ENCODE measurements around the gene TBC1D1.
A peak's percentile ranks its signal among the peaks of the same experiment; 100 is the strongest.

Gene TBC1D1, protein sequence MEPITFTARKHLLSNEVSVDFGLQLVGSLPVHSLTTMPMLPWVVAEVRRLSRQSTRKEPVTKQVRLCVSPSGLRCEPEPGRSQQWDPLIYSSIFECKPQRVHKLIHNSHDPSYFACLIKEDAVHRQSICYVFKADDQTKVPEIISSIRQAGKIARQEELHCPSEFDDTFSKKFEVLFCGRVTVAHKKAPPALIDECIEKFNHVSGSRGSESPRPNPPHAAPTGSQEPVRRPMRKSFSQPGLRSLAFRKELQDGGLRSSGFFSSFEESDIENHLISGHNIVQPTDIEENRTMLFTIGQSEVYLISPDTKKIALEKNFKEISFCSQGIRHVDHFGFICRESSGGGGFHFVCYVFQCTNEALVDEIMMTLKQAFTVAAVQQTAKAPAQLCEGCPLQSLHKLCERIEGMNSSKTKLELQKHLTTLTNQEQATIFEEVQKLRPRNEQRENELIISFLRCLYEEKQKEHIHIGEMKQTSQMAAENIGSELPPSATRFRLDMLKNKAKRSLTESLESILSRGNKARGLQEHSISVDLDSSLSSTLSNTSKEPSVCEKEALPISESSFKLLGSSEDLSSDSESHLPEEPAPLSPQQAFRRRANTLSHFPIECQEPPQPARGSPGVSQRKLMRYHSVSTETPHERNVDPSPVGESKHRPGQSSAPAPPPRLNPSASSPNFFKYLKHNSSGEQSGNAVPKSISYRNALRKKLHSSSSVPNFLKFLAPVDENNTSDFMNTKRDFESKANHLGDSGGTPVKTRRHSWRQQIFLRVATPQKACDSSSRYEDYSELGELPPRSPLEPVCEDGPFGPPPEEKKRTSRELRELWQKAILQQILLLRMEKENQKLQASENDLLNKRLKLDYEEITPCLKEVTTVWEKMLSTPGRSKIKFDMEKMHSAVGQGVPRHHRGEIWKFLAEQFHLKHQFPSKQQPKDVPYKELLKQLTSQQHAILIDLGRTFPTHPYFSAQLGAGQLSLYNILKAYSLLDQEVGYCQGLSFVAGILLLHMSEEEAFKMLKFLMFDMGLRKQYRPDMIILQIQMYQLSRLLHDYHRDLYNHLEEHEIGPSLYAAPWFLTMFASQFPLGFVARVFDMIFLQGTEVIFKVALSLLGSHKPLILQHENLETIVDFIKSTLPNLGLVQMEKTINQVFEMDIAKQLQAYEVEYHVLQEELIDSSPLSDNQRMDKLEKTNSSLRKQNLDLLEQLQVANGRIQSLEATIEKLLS (N-terminal part only)

DNA sequence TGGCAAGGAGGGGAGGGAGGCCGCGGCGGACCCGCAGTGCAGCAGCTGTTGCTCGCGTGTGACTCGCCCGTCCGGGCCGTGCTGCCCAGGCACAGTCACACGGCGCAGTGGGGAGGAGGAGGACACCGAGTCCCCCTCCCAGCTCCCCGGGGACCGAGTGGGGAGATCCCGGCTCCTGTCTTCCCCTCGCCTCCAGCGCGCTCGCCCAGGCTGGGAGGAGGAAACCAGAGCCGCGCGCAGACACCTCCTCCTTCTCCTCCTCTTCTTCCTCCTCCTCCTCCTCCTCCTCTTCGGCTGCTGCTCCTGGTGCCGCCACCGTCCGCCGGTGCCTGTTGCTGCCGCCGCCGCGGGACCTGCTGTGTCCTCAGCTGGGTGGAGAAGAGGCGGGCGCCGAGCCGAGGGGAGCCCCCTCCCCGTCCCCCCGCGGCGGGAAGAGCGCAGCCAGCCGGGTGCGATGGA lies at the start of gene TBC1D1:
TBC1D1 (plus strand) TSS at position 284 of the 459 bp plus-strand sequence. CDS start 11,012 bp downstream, outside the sequence.
- peak within 1 kb of the TSS in 2 of 3 experiments; percentile 62 to 73 for H3K27ac Mint-ChIP-seq
- H3K36me3 Mint-ChIP-seq (ENCODE audit: low read depth): no peaks in the 10 kb centered on the region
- TF ChIP-seq, protein P1, sequence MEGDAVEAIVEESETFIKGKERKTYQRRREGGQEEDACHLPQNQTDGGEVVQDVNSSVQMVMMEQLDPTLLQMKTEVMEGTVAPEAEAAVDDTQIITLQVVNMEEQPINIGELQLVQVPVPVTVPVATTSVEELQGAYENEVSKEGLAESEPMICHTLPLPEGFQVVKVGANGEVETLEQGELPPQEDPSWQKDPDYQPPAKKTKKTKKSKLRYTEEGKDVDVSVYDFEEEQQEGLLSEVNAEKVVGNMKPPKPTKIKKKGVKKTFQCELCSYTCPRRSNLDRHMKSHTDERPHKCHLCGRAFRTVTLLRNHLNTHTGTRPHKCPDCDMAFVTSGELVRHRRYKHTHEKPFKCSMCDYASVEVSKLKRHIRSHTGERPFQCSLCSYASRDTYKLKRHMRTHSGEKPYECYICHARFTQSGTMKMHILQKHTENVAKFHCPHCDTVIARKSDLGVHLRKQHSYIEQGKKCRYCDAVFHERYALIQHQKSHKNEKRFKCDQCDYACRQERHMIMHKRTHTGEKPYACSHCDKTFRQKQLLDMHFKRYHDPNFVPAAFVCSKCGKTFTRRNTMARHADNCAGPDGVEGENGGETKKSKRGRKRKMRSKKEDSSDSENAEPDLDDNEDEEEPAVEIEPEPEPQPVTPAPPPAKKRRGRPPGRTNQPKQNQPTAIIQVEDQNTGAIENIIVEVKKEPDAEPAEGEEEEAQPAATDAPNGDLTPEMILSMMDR (IDR thresholded peaks at IDR 0.05; ENCODE audit: unreplicated experiment in 3 of 3): no peak
- H3K9me3 Mint-ChIP-seq: no peaks in the 10 kb centered on the region
- peaks cover 4% of the 10 kb centered on the region for H3K4me1 Mint-ChIP-seq
- H3K27me3 Mint-ChIP-seq (ENCODE audit: low read depth): peaks cover 84% of the 10 kb centered on the region
- H3K4me3 Mint-ChIP-seq: peak within 1 kb of the TSS; percentile 87 to 93 (median 92)

DNA sequence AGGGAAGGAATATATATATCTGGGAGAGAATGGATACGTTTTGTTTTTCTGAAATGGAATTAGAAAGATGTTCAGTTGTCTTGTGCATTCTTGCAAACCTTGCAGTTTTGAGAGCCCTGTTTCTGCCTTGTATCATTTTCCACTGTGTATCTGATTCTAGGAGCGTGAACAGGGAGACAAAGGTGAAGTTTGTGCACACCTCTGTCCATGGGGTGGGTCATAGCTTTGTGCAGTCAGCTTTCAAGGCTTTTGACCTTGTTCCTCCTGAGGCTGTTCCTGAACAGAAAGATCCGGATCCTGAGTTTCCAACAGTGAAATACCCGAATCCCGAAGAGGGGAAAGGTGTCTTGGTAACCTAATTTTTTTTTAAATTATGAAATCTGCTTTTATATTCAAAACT lies 46.7 kb upstream of the TBC1D1 start:
- peaks cover 69% of the 10 kb centered on the region for H3K36me3 Mint-ChIP-seq (ENCODE audit: low read depth)
- peaks cover 4% of the 10 kb centered on the region for H3K4me1 Mint-ChIP-seq
- H3K27me3 Mint-ChIP-seq (ENCODE audit: low read depth): no peaks in the 10 kb centered on the region
- H3K27ac Mint-ChIP-seq: no peak overlapping the region
- TF ChIP-seq, protein P1 (IDR thresholded peaks at IDR 0.05; ENCODE audit: unreplicated experiment in 3 of 3): no peak
- H3K4me3 Mint-ChIP-seq: no peak overlapping the region
- H3K9me3 Mint-ChIP-seq: no peaks in the 10 kb centered on the region

DNA sequence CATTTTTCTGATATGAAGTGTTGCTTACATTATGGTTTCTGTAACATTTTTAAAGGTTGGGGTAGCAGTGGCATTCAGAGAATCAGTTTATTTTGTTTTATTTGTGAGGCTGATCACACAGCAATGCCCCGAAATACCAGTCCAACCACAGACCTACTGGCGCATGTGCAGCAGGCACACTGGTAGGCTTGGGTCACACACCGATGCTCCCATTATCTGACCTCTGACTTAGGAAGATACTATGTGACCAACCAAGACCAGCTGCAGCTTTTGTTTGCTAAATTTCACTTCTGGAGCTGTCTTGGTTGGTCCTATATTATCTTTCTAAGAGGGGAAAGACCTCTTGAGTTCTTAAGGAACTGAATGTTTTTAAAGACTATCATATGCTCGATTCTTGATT lies 45.7 kb upstream of the TBC1D1 start:
- H3K27me3 Mint-ChIP-seq (ENCODE audit: low read depth): no peaks in the 10 kb centered on the region
- no peaks in the 10 kb centered on the region for H3K9me3 Mint-ChIP-seq
- H3K27ac Mint-ChIP-seq: no peak overlapping the region
- peaks cover 65% of the 10 kb centered on the region for H3K36me3 Mint-ChIP-seq (ENCODE audit: low read depth)
- TF ChIP-seq, protein P1 (IDR thresholded peaks at IDR 0.05; ENCODE audit: unreplicated experiment in 3 of 3): no peak
- peaks cover 4% of the 10 kb centered on the region for H3K4me1 Mint-ChIP-seq
- H3K4me3 Mint-ChIP-seq: no peak overlapping the region

DNA sequence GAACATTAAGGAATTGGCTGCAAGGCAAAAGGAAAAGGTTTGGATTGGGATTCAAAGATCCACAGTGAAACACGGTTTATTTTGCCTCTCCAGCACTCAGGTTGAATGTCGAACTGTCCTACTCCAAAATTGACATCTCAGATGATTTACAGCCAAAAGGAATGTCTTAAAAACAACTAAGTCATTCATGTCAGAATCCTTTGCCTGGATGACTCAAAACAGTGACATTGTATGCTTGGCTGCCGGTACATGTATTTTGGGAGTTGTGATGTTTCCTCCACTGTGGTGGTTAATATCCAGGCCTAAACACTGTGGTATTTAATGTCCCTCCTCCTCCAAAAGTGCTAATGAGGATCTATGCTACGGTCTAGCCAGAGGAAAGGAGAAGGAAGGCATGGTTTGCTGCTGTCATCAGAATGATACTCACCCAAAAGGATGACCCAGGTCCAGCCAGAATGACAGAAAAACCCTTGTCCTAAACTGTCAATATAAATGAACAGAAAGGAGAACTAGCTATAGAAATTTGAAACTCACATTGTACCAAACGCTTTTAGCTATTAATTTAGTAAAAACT lies 43.5 kb upstream of the TBC1D1 start:
- Mint-ChIP-seq H3K27ac (no peak overlapping the region), H3K4me1 (peaks cover 4% of the 10 kb centered on the region), H3K27me3 (ENCODE audit: low read depth) (no peaks in the 10 kb centered on the region), H3K36me3 (ENCODE audit: low read depth) (peaks cover 61% of the 10 kb centered on the region), H3K9me3 (no peaks in the 10 kb centered on the region), H3K4me3 (no peak overlapping the region)
- TF ChIP-seq, protein P1 (IDR thresholded peaks at IDR 0.05; ENCODE audit: unreplicated experiment in 3 of 3): no peak

DNA sequence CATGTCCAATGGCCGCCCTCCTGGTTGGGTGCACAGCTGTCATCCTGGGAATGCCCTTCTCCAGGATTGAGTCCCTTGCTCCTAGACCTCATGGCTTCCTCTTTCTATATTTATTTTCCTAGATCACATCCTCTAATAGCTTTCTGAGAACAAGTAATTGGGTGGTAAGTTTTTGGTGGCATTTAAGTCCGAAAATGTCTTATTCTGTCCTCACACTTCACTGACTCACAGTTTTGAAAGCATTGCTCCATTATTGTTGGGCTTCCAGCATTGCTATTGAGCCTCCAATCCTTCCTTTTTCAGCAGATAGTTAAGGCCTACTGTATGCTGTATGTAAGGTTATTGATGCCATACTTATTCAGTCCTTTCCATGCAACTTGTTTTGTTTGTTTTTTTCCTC lies 38.5 kb upstream of the TBC1D1 start:
- TF ChIP-seq, protein P1 (IDR thresholded peaks at IDR 0.05; ENCODE audit: unreplicated experiment in 3 of 3): no peak
- no peaks in the 10 kb centered on the region for H3K9me3 Mint-ChIP-seq
- no peaks in the 10 kb centered on the region for H3K27me3 Mint-ChIP-seq (ENCODE audit: low read depth)
- H3K36me3 Mint-ChIP-seq (ENCODE audit: low read depth): peaks cover 50% of the 10 kb centered on the region
- H3K4me1 Mint-ChIP-seq: no peaks in the 10 kb centered on the region
- no peak overlapping the region for H3K4me3 Mint-ChIP-seq
- H3K27ac Mint-ChIP-seq: no peak overlapping the region

All from nephron (organoid).